ENCODE results near the gene LRRC36.
"Not testable (repeated sequence)": the region's sequence is repeated elsewhere in the genome, so short reads cannot be mapped to it uniquely, and the experiment has no call there.

The LRRC36 gene

DNA sequence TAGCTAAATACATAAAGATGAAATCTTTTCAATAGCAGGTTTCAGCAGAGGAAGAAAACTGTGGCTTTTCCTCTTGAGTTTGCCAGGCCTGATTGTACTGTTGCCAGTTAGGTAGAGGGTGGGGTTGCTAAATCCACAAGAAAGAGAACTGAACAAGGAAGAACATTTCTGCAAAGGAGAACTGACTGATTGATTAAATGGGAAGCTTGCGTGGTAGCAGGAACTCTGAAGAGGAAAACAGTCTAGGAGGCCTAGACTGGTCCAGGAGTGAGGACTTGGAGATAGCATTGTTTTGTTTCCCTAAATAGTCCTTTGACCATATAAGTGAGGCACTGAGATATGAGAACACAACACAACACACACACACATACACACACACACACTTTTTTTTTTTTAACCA, 18.8 kb downstream of the LRRC36 start:
- no peak for DNase-seq

GRCh38 chr16:67346341-67346740, 19.7 kb downstream of the LRRC36 start:
- no peak for DNase-seq

GRCh38 chr16:67349172-67349571, 22.6 kb downstream of the LRRC36 start:
- DNase-seq = no peak

DNA sequence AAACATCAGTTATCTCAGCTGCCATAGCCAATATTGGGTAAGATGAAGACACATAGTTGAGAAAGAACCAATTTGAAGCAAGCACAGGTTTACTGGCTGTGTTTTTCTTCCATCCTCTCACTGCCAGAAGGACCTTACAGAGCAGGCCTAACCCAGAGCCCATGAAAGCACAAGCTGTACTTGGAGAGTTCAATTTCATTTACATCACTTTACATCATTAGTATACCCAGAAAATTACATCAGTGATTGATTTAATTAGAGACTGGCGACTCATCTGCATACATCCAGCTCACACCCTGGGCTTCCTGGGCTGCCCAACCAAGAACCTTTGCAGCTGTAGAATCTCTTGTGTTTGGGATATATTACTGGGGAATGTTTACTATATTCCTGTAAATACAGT, 23.7 kb downstream of the LRRC36 start:
- DNase-seq = no peak

DNA sequence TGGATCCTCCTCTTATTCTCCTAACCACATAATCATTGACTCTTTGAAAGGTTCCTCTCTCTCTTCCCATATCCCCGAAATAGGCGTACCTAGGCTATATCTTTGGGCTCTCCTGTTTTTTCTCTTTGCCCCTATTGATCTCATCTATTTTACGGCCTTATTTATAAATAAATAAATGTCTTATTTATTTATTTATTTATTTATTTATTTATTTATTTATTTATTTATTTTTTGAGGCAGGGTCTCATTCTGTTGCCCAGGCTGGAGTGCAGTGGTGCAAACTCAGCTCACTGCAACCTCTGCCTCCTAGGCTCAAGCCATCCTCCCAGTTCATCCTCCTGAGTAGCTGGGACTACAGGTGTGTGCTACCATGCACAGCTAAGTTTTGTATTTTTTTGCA, 25.8 kb downstream of the LRRC36 start:
- not testable (repeated sequence) for DNase-seq

GRCh38 chr16:67356396-67356795, 29.8 kb downstream of the LRRC36 start:
- DNase-seq = no peak

DNA sequence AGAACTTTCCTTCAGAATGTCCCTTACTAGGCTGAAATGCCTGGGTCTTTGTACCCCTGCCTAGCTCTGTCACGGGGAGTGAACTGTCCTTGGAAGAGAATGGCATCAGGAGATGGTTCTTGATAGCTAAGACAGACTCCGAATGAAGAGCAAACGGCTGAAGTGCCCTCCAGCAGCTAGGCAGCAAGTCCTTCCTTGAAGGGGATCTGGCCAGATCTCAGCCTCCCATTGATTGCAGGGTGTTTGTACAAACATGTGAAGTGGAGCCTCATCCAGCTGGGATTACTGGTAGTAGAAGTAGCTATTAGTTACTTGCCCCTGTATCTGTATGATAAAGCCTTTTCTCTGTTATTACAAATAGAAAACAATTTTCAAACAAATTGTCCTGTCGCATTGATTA, 30.9 kb downstream of the LRRC36 start:
- no peak for DNase-seq

DNA sequence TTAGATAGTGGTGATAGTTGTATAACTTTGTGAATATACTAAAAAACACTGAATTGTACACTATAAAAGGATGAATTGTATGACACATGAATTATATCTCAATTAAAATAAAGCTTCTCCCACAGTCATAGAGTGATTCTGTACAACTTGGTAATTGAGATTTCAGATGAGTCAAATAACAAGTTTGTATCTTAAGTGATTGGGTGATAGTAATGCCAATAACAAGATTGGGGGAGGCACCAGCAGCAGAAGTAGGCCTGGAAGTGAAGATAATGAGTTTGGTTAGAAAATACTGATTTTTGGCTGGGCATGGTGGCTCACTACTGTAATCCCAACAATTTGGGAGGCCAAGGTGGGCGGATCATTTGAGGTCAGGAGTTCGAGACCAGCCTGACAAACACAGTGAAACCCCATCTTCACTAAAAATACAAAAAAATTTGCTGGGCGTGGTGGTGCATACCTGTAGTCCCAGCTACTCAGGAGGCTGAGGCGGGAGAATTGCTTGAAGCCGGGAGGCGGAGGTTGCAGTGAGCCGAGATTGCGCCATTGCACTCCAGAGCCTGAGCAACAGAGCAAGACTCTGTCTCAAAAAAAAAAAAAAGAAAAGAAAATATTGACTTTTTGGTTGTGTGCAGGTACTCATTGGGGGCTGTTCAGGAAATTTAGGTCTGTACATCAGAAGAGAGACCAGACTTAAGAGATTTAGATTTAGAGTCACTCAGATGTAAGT, 33.1 kb downstream of the LRRC36 start:
- not testable (repeated sequence) for DNase-seq

DNA sequence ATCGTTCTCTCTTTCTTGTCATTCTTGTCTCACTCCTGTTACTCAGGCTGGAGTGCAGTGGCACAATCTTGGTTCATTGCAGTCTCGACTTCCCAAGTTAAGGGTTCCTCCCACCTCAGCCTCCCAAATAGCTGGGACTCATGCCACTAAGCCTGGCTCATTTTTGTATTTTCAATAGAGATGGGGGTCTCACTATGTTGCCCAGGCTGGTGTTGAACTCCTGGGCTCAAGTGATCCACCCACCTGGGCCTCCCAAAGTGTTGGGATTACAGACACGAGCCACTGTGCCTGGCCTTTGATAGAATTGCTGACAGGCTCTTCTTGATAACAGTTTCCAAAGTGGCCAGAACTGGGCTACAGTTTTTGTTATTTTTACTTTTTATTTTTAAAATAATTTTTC, 34.4 kb downstream of the LRRC36 start:
- DNase-seq = no peak

- no peak for DNase-seq
Observed at GRCh38 chr16:67364600-67365235, 38.1 kb downstream of the LRRC36 start.

DNA sequence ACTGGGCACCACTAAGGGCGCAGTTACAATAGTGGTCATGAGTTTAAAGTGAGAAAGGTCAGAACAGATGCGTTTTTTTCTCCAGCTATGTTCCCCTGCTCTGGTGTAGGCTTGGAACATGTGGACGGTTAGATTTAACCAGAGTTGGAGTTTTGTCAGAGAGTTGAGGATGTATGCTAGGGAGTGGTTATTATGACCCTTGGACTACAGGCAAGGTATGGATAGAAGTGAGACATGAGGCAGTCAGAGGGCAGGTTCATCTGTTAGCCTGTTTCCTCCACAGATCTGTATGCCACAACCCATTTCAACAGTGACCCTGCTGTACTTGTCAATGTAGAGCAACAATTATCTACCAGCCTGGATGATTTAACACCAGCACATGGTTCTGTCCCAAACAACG, 44.0 kb downstream of the LRRC36 start:
- DNase-seq = no peak

GRCh38 chr16:67372664-67373063, 46.0 kb downstream of the LRRC36 start:
- DNase-seq = no peak

- DNase-seq = not testable (repeated sequence)
Observed at GRCh38 chr16:67376012-67376411, 49.4 kb downstream of the LRRC36 start.

DNA sequence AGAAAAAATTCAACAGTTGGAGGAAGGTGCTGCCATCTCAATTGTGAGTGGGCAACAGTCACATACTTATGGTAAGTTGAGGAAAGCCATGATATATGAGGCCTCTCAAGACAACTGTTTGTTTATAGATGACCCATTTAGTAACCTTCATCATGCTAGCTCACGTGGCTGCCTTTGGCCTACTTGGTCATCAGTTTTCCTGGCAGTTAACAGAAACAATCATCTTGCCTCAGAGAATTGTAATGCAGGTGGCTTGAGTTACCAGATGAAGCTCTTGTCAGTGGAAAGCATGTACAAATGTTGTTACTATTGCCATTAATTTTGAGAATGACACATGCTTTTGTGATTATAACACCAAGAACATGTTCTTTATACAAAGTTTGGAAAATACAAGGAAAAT, 52.0 kb downstream of the LRRC36 start:
- DNase-seq = no peak

DNA sequence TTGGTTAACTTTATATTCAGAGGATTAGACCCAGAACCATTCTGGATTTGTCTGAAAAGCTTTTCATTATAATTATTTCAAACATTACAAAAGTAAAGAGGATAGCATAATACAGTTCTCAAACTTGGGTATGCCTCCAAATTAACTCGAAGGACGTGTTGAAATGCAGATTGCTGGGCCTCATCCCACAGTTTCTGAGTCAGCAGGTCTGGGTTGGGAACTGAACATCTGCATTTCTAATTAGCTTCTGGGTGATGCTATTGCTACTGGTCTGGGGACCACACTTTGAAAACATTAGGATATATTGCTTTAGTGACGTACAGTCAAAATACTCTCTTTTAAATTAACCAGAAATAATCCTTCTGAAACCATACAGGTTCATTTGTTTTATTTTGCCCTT, 56.7 kb downstream of the LRRC36 start:
- no peak for DNase-seq

DNA sequence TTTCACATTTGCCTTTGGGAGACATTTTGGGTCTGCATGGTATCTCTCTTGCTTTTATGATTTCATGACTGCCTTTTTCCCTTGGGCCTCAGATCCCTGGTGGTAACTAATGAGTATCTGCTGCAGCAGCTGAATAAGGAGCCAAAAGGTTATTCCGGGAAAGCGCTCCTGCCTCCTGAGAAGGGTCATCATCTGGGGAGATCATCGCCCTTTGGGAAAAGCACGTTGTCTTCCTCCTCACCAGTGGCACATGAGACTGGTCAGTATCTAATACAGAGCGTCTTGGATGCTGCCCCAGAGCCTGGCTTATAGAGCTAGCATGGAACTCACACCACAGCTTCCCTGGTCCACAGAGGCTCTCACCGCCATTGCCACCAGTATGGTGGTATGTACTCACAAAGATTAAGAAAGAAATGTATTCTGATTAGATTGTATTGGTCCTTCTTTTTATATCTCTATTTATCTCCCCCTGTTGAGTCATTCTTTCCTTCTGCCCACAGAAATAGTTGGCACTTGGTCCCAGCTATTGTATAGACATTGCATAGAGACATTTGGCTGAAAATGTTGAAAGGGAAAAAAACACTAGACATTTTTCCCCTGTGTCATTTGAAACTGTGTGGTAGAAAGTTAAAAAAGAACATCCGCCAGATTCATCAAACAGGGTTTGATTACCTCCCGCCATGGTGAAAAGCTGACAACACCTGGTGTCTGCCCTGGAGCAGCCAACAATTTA, 58.3 kb downstream of the LRRC36 start:
- DNase-seq = no peak

DNA sequence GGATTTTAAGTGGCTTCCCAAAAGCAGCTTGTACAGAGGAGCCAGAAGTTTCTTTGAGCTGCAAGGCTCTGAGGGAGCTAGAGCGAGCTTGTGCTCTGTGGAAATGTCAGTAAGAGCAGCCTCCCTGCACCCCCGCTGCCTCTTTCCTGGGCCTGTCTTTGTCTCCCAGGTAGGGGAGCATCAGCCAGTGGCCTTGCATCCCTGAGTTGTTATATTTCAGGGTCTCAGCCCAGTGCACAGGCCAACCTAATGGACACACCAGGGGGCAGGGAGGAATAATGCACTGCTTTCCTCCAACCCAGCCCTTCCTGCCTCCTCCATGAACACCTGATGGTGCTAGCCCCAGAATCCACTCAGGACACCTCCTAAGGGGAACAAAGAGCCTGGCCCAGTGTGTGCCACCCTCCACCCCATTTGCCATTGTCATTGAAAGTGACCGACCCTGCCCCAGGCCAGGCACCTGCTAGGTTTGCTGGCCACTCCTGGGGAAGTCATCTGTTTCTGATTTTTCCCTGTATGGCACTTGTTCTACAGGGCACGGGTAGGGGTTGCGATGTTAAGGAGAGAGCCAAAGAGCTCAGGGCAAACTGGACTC, 60.3 kb downstream of the LRRC36 start:
- no peak for DNase-seq

GRCh38 chr16:67387479-67388079, 61.0 kb downstream of the LRRC36 start:
- no peak for DNase-seq

DNA sequence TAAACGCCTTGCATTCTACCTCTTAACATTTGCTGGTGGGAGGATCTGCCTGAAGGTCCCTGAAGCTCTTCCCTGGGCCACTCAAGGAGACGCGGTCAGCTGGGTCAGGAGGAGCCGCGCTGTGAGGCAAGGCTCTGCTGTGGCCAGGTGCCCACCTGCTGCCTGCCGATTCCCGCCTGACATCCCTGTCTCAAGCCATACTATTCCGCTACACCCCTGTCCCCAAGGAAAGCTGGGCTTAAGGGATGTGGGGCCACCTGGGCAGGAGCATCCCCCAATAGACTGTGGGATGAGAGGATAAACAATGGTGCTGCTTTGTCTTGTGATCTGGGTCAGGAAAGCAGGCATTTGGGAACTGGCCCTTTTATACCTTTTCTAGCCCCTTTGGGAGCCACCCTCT, 61.6 kb downstream of the LRRC36 start:
- DNase-seq = no peak

GRCh38 chr16:67388591-67388990, 62.0 kb downstream of the LRRC36 start:
- DNase-seq = no peak

DNA sequence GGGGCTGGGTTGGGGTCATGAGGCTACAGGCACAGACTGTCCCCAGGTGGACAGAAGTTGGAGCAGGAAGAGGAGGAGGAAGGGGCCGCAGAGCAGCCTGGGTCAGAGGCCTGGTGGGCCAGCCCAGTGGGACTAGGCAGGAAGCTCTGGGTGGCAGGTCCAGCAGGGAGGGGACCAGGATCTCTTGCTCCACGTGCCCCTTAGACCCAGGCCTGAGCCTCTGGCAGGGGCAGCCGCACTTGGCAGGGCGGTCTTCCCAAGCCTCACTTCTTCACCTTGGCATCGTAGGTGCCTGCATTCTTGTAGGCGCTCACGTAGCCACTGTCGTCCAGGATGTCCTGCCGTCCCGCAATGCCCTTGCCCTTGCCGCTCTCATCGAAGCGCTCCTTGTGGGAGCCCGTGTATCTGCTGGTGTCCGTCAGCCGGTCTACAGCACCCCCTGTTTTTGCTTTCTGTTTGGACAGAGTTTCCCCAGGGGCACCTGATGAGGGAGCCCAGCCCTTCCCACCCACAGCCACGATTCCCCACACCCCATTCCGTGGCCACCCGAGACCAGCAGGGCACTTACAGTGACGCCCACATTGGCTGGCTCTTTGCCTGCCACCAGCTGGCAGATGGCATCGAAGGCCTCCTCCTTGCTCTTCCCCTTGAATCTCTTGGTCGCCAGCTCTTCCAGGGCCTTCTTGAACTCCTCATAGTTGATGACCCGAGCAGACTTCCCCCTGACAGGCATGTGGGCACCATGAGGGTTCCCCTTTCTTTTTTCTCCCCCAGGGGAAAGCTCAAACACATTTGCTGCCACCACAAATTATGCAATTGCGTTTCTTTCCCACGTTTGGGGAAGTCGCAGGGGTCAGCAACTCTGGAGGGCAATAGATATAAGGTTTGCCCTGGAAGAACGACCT, 63.5 kb downstream of the LRRC36 start:
- no peak for DNase-seq

DNA sequence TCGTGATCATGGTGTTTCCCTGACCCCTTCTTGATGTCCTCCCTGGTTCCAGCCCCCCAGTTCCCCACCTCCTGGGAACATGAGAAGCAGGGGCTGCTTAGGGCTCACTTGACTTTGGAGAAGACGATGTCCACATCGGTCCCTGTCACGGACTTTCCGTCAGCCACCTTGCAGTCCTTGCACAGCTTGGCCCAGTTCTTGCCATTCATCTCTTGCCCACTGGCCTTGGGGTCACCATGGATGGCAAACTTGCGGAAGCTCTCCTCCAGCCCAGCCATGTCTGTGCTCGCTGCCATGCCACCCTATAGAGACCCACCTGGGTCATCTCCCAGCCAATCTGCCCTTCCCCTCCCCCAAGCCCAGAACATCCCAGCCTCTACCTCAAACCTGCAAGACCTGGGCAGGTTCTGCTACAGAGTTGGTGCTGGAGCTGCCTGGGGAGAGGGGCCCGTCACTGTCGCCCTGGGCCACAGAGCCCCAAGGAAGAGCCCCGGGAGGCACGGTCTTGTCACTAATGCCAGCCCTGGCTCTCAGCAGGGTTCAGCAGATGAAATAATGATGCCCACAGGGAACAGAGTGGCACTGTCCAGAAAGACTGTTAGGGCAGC, 64.3 kb downstream of the LRRC36 start:
- DNase-seq = no peak

All from NCI-H1048 (cell line).